OCI-LY7 (cell line): ENCODE measurements around the gene TTF2.

ENCODE experiments used
- CTCF ChIP-seq: fragments of 200-600 bp; sonication (generic); conservative IDR thresholded peaks from 2 replicates; pipeline ENCODE4 v1.5.1; 2014; ENCODE audit warnings: mild to moderate bottlenecking, antibody characterized with exemption, low read length, moderate library complexity, mixed read lengths
- EZH2phosphoT487 ChIP-seq: fragments of 200-600 bp; sonication (generic); IDR thresholded peaks from 2 replicates; pipeline ENCODE4 v1.6.1; 2018; ENCODE audit warnings: low read depth, borderline replicate concordance, mild to moderate bottlenecking, mixed run types, antibody characterized with exemption, low read length, moderate library complexity, mixed read lengths

- TF ChIP-seq EZH2phosphoT487 (no peak), CTCF (peak; percentile 44; the same call in 1 of the 2 replicates)
Observed at GRCh38 chr1:117069220-117069844, 9.2 kb downstream of the TTF2 start.
